HepG2 (cell line): ENCODE results near the gene CALR. TPM values are rescaled to one million over a fixed set of nuclear protein-coding genes. Genes with fewer than 3 reads are reported as not detected.
A peak's percentile ranks its signal among the peaks of the same experiment; 100 is the strongest.

Experiments used
- E2F1 ChIP-seq: sonication (generic); formaldehyde crosslinking; IDR thresholded peaks from 2 replicates; pipeline ENCODE4 v1.5.0; 2020; ENCODE audit warnings: missing genetic modification reagents
- EHMT2 ChIP-seq: fragments of 200-600 bp; sonication (generic); IDR thresholded peaks from 2 replicates; pipeline ENCODE4 v1.7.0; 2017; ENCODE audit warnings: antibody characterized with exemption, low read depth, low read length, borderline replicate concordance
- FOXJ3 ChIP-seq: sonication (generic); formaldehyde crosslinking; IDR thresholded peaks from 2 replicates; pipeline ENCODE4 v1.4.0; 2020; ENCODE audit warnings: missing genetic modification reagents, mild to moderate bottlenecking, borderline replicate concordance
- FOXO1 ChIP-seq: sonication (generic); formaldehyde crosslinking; IDR thresholded peaks from 2 replicates; pipeline ENCODE4 v1.4.0; 2020; ENCODE audit warnings: missing genetic modification reagents
- GTF2F1 ChIP-seq: fragments of 150-350 bp; IDR thresholded peaks from 2 replicates; pipeline ENCODE4 v1.6.1; 2014; ENCODE audit warnings: low read length
- KDM5A ChIP-seq: fragments of 200-600 bp; sonication (generic); IDR thresholded peaks from 2 replicates; pipeline ENCODE4 v1.7.0; 2018; ENCODE audit warnings: antibody characterized with exemption, mild to moderate bottlenecking, low read length, borderline replicate concordance
- MBD4 ChIP-seq: IDR thresholded peaks from 2 replicates; pipeline ENCODE4 v1.6.1; 2012; ENCODE audit warnings: low read length, inconsistent platforms, borderline replicate concordance
- NFIC ChIP-seq: IDR thresholded peaks from 2 replicates; pipeline ENCODE4 v1.6.1; 2012; ENCODE audit warnings: mild to moderate bottlenecking, low read length, inconsistent platforms
- NR2F6 ChIP-seq, 2 experiments: IDR thresholded peaks; 2 replicates each; pipeline ENCODE4 v1.6.1; 2016; ENCODE audit warnings: antibody characterized with exemption in 1 of 2, mild to moderate bottlenecking in 1 of 2
- SMAD9 ChIP-seq: sonication (generic); formaldehyde crosslinking; IDR thresholded peaks from 2 replicates; pipeline ENCODE4 v1.5.1; 2020; ENCODE audit warnings: mild to moderate bottlenecking, missing genetic modification reagents
- TAF1 ChIP-seq: sonication (generic); formaldehyde crosslinking; IDR thresholded peaks from 2 replicates; pipeline ENCODE4 v1.4.0; 2020; ENCODE audit warnings: missing genetic modification reagents
- ZBTB3 ChIP-seq: sonication (generic); formaldehyde crosslinking; IDR thresholded peaks from 2 replicates; pipeline ENCODE4 v1.4.0; 2020; ENCODE audit warnings: low read depth, mild to moderate bottlenecking, moderate library complexity, missing genetic modification reagents, borderline replicate concordance
- ZFP90 ChIP-seq: sonication (generic); formaldehyde crosslinking; IDR thresholded peaks from 2 replicates; pipeline ENCODE4 v1.8.0; 2022; ENCODE audit warnings: missing genetic modification reagents, mild to moderate bottlenecking, inconsistent platforms, borderline replicate concordance
- ZFX ChIP-seq: sonication (generic); formaldehyde crosslinking; IDR thresholded peaks from 2 replicates; pipeline ENCODE4 v1.4.0; 2020; ENCODE audit warnings: mild to moderate bottlenecking, low read depth, missing genetic modification reagents, moderate library complexity
- ZNF124 ChIP-seq: sonication (generic); formaldehyde crosslinking; IDR thresholded peaks from 2 replicates; pipeline ENCODE4 v1.4.0; 2020; ENCODE audit warnings: missing genetic modification reagents
- ZNF382 ChIP-seq: sonication (generic); formaldehyde crosslinking; IDR thresholded peaks from 2 replicates; pipeline ENCODE4 v1.5.0; 2020; ENCODE audit warnings: missing genetic modification reagents, mild to moderate bottlenecking, borderline replicate concordance
- ZNF460 ChIP-seq: sonication (generic); formaldehyde crosslinking; IDR thresholded peaks from 2 replicates; pipeline ENCODE4 v1.5.1; 2020; ENCODE audit warnings: missing genetic modification reagents, mild to moderate bottlenecking, borderline replicate concordance
- ZNF576 ChIP-seq: sonication (generic); formaldehyde crosslinking; IDR thresholded peaks from 2 replicates; pipeline ENCODE4 v1.4.0; 2020; ENCODE audit warnings: mild to moderate bottlenecking, missing genetic modification reagents
- ZNF766 ChIP-seq: sonication (generic); formaldehyde crosslinking; IDR thresholded peaks from 2 replicates; pipeline ENCODE4 v1.5.0; 2020; ENCODE audit warnings: missing genetic modification reagents, borderline replicate concordance
- ZNF770 ChIP-seq: sonication (generic); formaldehyde crosslinking; IDR thresholded peaks from 2 replicates; pipeline ENCODE4 v1.5.0; 2020; ENCODE audit warnings: mild to moderate bottlenecking, missing genetic modification reagents
- ZSCAN21 ChIP-seq: sonication (generic); formaldehyde crosslinking; IDR thresholded peaks from 2 replicates; pipeline ENCODE4 v1.8.0; 2022; ENCODE audit warnings: mild to moderate bottlenecking, missing genetic modification reagents, moderate library complexity, borderline replicate concordance
- polyA plus RNA-seq, 8 experiments: library from polyadenylated mRNA; depleted of rRNA in 3 of 8; stranded (reverse) in 7 of 8; unstranded in 1 of 8; fragments of >200 nt; fragmentation: Illumina TruSeq in 4 of 8; extraction: Trizol in 4 of 8; gene quantifications; 2 replicates each; pipeline versions ENCODE4 v1.2.1 to v1.2.3, GENCODE V29; 2011 to 2016; ENCODE audit warnings: low read depth in 4 of 8, missing spikeins in 1 of 8, mixed read lengths in 1 of 8; ENCODE audit not compliant: insufficient read depth in 1 of 8
- total RNA-seq, 5 experiments: library from RNA; depleted of rRNA; stranded (reverse); fragments of >200 nt; fragmentation: Illumina TruSeq; extraction: Trizol; gene quantifications; 2 replicates each; pipeline ENCODE4 v1.2.3, GENCODE V29; 2016; ENCODE audit warnings: low read depth in 1 of 5

Gene CALR
- total and polyA plus RNA-seq, 2 of the 13 experiments (the other 11 are each of a cell fraction or from before 2014, with no cell fraction given) = 898 to 934 TPM

- TF ChIP-seq ZNF460 (CRISPR knock-in tag) = no peak; the same call in 1 of the 2 replicates
- no peak for TF ChIP-seq EHMT2
- TF ChIP-seq ZNF382 (CRISPR knock-in tag) = no peak
- no peak for TF ChIP-seq KDM5A
- peak; percentile 30; the same call in 1 of the 2 replicates for TF ChIP-seq ZNF124 (CRISPR knock-in tag)
- TF ChIP-seq E2F1 (CRISPR knock-in tag) = 0 out of 2 replicates have a peak, but pooled peaks have one; percentile 39
- 0 out of 2 replicates have a peak, but pooled peaks have one; percentile 18 for TF ChIP-seq ZNF770
- TF ChIP-seq ZSCAN21 (CRISPR knock-in tag) = 0 out of 2 replicates have a peak, but pooled peaks have one; percentile 12
- TF ChIP-seq ZNF766 (CRISPR knock-in tag) = no peak
- TF ChIP-seq ZBTB3 = 0 out of 2 replicates have a peak, but pooled peaks have one; percentile 40
- no peak for TF ChIP-seq NR2F6 (IDR thresholded peaks at IDR 0.05)
- TF ChIP-seq NR2F6 (CRISPR knock-in tag; IDR thresholded peaks at IDR 0.05) = 0 out of 2 replicates have a peak, but pooled peaks have one; percentile 11
- peak; percentile 97 for TF ChIP-seq TAF1 (CRISPR knock-in tag)
- TF ChIP-seq ZFP90 (CRISPR knock-in tag) = 0 out of 2 replicates have a peak, but pooled peaks have one; percentile 29
- no peak for TF ChIP-seq SMAD9 (CRISPR knock-in tag)
- no peak for TF ChIP-seq NFIC
- peak; percentile 84 for TF ChIP-seq ZFX (CRISPR knock-in tag)
- TF ChIP-seq FOXO1 (CRISPR knock-in tag) = 0 out of 2 replicates have a peak, but pooled peaks have one; percentile 11
- peak; percentile 71; the same call in 1 of the 2 replicates for TF ChIP-seq GTF2F1
- no peak for TF ChIP-seq ZNF576 (CRISPR knock-in tag)
- TF ChIP-seq MBD4 = no peak
- no peak for TF ChIP-seq FOXJ3 (CRISPR knock-in tag)
- TF ChIP-seq, all 625 proteins: peak for 266
Observed at GRCh38 chr19:12937927-12938778, at the start of gene CALR (continued).
